IPS-NIHi7 (cell line): ENCODE measurements around the gene GALNT5.
A peak's percentile ranks its signal among the peaks of the same experiment; 100 is the strongest.
"Not testable (repeated sequence)": the region's sequence is repeated elsewhere in the genome, so short reads cannot be mapped to it uniquely, and the experiment has no call there.

Source experiments
- DNase-seq: peaks from one replicate; pipeline ENCODE4 v3.0.0; 2012; ENCODE audit warnings: mixed read lengths; ENCODE audit errors: extremely low spot score

Gene GALNT5

GRCh38 chr2:157246765-157247407 lies 10.6 kb upstream of the GALNT5 start:
- peak; percentile 45 for DNase-seq

- DNase-seq, result no peak
These were observed 6.7 kb upstream of the GALNT5 start for GRCh38 chr2:157250836-157251235.

DNA sequence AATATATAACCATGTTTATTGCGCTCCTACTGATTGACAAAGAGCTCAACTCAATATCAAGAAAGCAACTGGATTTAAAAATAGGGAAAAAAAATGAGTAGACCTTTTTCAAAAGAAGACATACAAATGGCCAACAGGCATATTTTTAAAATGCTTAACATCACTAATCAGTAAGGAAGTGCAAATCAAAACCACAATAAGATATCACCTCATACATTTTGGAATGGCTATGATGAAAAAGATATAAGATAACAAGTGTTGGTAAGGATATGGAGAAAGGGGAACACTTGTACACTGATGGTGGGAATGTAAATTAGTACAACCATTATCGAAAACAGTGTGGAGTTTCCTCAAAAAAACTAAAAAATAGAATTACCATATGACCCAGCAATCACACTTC lies 5.6 kb upstream of the GALNT5 start:
- DNase-seq, result no peak

GRCh38 chr2:157252529-157252928 lies 5.0 kb upstream of the GALNT5 start:
- DNase-seq, result no peak

DNA sequence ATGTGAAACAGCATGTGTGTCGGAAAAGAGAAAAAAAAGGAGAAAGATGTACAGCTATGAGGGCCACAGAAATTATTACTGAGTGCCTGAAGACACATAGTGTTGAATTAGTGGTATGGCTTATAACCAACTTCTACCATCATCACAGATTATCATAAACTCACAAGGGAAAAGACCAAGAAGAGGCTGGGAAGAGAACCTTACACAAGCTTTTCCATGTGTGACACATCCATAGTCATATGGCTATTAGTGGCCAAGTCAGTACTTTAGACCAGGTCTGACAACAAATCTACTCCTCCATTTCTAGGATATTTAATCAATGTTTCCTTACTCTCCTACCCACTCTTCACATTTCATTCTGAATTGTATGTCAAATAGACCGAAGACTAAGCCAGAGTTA lies 3.5 kb upstream of the GALNT5 start:
- no peak for DNase-seq

GRCh38 chr2:157255746-157256145 lies 1.8 kb upstream of the GALNT5 start:
- DNase-seq, result no peak

- DNase-seq, result no peak
These were observed 879 bp upstream of the GALNT5 start for GRCh38 chr2:157256626-157257025.

- DNase-seq, result no peak
These were observed 1.2 kb downstream of the GALNT5 start for GRCh38 chr2:157258520-157259326.

DNA sequence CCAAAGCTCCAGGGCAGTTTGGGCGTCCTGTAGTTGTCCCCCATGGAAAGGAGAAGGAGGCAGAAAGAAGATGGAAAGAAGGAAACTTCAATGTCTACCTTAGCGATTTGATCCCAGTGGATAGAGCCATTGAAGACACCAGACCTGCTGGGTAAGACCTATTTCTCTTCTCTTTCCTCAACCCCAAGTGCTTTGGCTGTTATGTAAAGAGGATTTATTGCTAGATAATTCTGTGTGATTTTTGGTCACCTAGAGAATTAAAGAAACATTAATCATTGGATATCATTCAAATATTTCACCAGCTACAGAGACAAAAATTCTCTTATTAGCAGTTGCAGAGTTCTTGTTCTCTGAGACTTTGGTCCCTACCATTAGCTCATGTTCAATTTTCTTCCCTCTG lies 1.9 kb downstream of the GALNT5 start:
- no peak for DNase-seq

DNA sequence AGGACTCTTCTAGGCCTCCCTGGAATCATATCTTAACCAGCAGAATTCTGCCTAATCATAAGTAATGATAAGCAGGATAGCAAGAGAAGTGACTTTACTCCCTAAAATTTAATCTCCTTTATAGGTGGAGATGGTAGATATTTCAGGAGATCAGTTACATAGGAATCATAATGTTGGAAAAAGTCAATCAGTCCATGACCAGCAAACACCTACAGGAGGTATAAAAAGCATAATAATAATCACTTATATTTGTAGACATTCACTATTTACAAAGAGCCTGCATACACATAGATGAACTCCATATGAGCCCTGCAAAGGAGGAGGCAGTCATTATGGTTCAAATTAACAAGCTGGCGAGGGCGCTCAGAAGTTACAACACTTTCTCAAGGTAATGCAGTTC lies 2.5 kb downstream of the GALNT5 start:
- no peak for DNase-seq

- DNase-seq, result no peak
These were observed 3.2 kb downstream of the GALNT5 start for GRCh38 chr2:157260533-157261198.

- peak; percentile 12 for DNase-seq
These were observed 3.8 kb downstream of the GALNT5 start for GRCh38 chr2:157261199-157261782.

DNA sequence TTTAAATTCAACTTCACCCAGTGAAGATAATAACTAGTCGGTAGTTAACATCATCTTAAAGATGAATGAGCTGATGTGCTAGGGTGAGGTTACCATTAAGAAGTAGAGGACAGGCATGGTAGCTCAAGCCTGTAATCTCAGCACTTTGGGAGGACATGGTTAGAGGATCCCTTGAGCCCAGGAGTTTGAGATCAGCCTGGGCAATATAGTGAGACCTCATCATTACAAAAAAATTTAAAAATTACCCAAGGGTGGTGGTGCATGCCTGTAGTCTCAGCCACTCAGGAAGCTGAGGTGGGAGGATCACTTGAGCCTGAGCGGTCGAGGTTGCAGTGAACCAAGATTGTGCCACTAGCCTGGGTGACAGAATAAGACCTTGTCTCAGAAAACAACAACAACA lies 4.7 kb downstream of the GALNT5 start:
- no peak for DNase-seq

DNA sequence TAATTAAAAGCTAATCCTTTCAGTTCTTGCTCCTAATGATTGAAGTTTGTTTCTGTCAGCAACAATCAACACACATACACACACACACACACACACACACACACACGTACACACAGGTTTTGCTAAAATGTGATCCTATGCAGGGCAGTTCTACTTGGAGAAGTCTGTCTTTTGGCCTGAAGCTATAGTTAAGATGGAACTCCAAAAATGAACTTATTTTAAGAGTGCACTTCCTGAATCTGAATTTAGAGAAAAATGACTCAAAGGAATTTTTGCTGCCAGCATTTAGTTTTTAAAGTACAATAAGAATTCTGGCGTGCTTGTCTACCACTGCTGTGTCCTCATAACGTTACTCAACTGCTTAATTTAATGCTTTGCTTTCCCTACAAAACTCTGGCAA lies 6.6 kb downstream of the GALNT5 start:
- DNase-seq, result no peak

DNA sequence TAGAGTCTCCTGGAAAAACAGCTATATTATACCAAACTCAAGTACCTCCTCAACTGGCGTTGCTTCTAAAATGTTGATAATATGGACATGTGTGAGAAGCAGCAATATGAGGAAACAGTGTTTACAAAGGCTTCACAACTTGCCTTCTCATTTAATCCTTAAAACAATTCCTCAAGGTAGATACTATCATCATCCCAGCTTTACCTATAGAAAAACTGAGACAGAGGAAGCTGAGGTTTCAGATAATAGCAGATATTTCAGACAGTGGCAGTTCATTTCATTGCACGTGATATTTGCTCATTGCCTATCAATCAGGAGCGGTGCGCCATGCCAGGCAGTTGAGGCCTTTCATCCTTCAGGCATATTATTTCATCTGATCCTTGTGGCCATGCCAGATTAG lies 8.3 kb downstream of the GALNT5 start:
- DNase-seq, result no peak

GRCh38 chr2:157267476-157267875 lies 10.0 kb downstream of the GALNT5 start:
- no peak for DNase-seq

DNA sequence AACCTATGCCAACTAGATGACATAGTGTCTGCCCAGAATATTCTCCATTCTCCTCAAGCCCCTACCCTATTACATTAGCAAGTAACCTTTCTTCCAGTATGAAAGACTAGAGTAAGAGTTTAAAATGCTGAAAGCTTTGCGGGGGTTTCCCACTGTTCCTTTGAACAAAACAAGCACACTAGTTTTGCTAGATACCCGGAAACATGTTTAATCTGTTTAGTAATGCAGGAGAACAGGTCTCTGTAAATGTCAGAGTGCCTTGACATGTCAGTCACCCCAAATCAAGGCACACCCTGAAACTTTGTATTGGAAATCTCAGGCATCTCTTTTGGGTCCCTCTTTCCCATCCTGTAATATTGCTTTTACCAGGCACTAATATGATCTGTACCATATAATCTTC lies 11.6 kb downstream of the GALNT5 start:
- no peak for DNase-seq

GRCh38 chr2:157269922-157270321 lies 12.4 kb downstream of the GALNT5 start:
- no peak for DNase-seq

DNA sequence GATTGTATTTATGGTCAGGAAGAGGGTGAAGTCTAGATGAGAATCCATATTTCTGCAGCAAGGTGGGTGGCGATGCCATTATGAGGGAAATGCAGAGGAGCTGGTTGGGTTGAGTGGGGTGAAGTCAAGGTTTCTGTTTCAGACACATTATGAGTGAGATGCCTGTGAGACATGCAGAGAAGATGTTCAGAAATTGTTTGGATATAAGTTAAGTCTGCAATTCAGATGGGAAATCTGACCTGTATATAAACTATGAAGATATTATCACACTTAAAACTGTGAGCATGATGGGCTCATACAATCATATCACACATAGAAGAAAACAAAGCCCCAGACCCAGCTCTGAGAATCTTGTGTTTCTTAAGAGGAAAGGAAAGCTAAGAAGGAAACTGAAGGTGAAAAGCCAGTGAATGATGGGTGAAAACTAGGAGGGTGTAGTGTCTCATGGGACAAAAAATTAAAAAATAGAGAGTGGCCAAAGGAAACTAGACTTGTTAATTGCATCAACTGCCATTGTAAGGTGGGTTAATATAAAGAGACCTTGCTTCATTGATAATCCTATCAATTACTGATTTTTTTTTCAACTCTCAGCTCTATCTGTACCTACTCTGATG lies 14.2 kb downstream of the GALNT5 start:
- DNase-seq, result no peak

- DNase-seq, result not testable (repeated sequence)
These were observed 21.8 kb downstream of the GALNT5 start for GRCh38 chr2:157279311-157279710.

DNA sequence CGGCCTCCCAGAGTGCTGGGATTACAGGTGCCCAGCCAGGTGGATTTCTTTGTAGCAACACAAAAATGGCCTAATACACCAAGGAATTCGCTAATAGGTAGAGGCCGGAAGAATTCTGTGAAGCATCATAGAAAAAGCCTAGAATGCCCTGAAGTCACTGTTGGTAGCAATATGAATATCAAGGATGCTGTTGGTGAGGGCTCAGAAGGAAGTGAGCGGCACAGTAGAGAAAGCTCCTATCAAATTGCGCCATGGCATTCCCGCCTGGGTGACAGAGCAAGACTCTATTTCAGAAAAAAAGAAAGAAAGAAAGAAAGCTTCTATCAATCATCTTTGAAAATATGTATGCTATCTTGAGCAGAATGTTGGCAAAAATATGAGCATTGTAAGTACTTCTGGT lies 23.8 kb downstream of the GALNT5 start:
- DNase-seq, result no peak

GRCh38 chr2:157283468-157283867 lies 26.0 kb downstream of the GALNT5 start:
- no peak for DNase-seq
